RPMI8226 (cell line): ENCODE results near the gene AGK.
"Not testable (repeated sequence)": the region's sequence is repeated elsewhere in the genome, so short reads cannot be mapped to it uniquely, and the experiment has no call there.

Experiments used
- DNase-seq: peaks from one replicate; pipeline ENCODE4 v3.0.0-alpha.2; 2015

AGK gene

DNA sequence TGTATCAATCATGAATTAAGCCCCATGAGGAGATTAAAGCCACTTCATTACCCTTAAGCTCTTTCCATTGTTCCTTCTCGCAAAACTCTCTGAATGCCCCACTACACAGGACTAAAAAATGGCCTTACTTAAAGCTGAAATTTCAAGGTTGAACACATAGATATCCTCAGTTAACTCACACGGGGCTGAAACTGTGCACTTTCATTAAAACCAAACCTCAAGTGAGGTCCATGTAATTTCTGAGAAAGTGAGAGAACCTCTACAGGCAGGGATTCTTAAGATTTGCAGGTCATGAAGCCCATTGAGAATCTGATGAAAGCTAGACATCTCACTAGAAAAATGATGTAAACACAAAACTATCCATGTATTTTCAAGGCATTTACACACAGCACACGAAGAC, 134.9 kb downstream of the AGK start:
- DNase-seq: no peak

DNA sequence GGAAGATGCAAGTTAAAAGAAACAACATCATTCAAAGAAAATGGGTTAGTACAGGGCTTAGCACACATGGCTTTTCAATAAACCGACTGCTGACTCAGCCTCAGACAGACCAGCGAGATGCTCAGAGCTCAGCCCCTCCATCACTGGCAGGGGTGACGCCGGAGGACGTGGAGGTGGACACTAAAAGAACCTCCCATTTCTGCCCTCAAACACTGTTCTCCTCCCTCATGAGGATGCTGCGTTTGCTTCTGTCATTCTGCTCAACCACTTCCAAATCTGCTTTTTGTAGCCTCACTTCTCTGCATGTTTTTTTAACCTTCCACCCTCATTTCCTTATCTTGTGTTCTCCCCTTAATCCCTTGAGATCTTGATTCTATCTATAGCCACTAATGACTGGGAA, 135.5 kb downstream of the AGK start:
- no peak for DNase-seq

DNA sequence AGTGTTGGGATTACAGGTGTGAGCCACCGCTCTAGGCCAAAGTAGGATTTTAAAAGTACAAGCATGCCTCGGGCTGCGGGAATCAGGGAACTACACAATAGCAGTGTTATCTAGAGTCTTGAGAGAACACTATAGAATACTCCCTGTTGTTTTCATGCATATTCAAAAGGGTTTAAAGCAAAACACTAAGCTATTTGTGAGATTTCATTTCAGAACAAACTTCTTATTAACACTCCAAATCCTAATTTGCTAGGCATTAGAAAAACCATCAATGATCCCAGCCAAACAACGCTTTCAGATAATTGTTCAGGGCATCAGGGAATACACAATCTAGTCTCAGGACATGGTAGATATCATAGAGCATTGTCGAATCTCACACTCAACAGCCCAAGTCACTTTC, 136.8 kb downstream of the AGK start:
- DNase-seq: no peak

DNA sequence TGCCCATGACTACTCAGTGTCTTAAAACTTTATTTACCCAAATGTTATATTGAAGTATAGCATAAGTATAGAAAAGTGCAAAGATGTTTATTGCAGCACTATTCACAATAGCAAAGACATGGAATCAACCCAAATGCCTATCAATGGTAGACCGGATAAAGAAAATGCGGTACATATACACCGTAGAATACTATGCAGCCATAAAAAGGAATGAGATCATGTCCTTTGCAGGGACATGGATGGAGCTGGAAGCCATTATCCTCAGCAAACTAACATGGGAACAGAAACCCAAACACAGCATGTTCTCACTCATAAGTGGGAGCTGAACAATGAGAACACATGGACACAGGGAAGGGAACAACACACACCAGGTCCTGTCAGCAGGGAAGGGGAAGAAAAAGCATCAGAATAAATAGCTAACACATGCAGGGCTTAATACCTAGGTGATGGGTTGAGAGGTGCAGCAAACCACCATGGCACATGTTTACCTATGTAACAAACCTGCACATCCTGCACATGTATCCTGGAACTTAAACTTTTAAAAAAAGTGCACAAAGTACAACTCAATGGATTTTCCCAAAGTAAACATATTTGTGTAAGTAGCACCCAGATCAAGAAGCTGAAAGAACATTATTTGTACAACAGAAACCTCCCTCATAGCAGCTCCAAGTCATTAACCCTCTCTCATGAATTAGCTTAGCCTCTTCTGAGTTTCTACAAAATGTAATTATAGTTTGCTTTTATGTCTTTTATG, 138.0 kb downstream of the AGK start:
- DNase-seq: not testable (repeated sequence)

DNA sequence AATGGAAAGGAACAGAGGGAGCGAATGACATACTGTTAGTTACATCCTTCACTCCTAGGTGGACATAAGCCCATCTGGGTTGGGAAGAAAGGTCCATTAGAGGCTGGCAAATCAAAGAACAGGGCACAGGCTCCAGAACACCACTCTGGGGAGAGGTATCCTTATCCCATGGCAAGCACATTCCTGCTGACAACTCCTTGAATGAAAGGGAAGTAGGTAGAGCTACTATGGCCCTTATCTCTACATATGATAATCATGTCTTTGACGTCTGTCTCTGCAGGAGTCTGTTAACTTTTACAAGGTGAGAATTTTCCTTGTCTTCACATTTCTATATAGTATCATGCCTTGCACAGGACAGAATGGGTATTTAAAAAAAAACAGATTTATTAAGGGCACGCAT, 140.3 kb downstream of the AGK start:
- no peak for DNase-seq

DNA sequence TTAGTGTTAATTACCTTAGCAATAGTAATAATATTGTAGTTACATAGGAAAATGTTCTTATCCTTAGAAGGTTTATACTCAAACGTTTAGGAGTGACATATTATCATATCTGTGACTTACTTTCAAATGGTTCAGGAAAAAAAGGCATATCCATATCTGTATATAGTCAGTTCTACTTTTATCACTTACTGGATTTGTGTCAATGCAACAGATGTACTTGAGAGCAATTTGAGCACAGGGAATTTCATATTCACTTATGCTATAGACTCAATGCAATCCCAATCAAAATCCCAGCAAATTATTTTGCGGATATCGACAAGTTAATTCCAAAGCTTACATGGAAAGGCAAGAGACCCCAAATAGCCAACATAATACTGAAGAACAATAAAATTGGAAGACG, 140.8 kb downstream of the AGK start:
- DNase-seq: no peak

DNA sequence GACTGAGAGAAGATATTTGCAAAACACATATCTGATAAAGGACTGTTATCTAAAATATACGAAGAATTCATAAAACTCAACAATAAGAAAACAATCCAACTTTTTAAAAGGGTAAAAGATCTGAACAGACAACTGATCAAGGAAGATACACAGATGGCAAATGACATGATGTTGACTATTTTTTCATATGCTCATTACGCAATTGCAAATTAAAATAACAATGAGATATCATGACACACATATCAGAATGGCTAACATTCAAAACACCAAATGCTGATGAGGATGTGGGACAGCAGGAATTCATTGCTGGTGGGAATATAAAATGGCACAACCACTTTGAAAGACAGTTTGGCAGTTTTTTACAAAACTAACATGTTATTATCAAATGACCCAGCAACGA, 141.9 kb downstream of the AGK start:
- no peak for DNase-seq

DNA sequence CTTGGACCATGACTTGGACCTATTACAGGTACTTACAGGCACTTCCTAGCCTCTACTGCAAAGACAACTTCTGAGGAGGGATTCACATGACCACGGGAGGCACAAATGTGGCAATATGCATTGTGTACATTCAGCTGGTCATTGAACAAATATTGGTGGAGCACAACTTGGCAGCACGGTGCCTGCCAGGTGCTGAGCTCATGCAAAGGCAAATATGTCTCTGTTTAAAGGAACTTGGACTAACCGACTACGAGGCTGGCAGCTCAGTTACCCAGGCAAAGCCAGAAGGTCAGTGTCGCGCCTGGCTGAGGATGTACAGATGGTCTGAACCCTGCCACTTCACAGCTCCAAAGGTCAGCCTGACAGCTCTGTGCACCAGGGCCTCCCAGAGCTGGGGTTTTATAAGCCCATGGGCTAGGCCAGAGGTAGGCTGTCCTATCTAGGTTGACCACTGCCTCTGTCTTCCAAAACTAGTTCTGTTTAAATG, 144.6 kb downstream of the AGK start:
- DNase-seq: no peak

DNA sequence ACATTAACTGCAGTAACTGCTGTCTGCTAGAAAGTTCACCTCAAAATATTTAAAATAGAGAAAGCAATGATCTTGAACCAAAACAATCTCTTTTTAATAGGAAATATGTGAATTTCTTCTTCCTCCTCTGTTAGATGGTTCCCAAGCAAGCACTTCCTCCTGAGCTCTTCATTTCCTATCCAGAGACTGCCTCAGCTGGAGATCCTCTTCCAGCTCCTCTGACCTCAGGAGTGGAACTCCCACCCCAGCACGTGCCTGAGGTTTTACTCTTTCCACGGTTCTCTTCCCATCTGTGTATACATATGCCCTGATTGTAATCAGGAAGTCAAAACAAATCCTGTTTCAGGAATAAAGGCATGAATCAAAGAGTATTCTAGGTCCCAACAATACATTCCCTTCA, 145.1 kb downstream of the AGK start:
- DNase-seq: no peak

DNA sequence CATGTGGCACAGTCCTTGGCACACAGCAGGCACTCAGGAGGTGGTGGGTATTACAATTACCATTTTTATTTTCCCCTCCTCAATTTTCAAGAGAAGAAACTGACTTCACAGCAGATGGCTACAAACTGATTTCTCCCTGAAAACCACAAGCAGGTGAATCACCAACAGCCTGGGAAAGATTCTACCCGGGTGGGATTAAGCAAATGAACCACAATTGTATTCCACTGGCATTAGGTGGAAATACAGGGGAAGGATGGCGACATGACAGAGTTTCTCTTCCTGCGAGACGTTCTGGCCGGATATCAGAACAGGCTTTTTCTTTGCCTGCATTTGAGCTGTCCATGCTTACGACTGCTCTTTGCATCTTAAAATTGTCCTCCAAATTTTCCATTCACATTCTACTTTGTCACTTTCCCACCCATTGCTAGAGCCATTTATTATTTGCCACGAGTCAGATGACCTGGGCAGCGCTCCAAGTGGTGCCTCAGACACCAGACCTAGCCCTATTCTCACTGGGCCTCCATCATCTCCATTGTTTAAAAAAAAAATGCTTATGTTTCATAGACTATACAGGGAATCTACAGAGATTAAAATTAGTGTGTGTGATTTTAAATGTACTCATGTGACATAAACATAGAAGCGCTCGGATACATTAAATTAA, 146.1 kb downstream of the AGK start:
- DNase-seq: no peak

DNA sequence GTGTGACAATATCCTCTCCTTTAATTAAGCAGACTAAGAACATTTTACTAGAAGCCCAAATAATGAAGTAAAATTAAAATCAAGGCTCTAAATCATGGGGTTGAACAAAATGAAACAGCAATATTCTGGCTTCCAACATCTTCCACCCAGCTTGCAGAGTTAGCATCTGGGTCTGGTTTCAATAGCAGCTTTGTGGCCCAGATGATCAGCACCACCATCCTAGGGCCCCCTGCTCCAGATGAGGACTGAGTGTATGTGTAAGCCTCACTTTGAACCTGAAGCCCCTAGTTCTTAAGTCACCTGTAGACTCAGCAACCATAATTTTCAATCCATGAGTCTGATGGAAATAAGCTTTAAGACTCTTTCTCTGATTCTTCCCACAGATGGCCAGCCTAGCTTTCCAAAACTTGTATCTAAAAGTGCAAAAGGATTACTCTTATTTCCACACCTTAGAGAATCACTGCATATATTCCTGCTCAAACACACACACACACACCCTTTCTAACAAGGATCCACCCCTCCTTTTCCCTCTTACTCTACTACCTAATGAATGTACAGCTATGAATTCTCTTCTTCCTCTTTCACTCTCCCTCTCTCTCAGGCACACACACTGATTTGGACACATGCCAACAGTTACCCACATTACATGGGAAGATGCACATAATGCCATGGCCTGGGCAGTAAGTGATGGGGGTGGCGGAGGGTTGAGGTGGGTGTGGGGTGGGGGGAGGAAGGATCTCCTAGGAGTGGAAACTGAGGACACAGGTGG, 147.2 kb downstream of the AGK start:
- peak; percentile 75 for DNase-seq

DNA sequence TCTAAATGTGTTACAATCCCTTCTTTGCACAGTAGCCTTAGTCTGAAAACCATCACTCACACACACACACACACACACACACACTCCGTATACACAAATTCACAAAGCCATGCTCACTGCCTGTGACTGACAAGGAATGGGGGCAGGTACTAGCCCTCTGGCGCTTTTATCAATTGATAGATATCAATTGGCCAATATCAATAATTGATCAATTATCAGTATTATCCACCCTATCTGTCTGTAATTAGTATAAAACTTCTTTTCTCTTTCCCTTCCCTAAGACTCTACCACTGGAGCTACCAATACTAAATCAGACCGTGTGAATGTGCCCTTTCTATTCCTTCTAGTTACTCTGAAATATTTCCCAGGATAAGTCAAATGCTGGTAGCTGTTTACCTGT, 148.7 kb downstream of the AGK start:
- DNase-seq: no peak

DNA sequence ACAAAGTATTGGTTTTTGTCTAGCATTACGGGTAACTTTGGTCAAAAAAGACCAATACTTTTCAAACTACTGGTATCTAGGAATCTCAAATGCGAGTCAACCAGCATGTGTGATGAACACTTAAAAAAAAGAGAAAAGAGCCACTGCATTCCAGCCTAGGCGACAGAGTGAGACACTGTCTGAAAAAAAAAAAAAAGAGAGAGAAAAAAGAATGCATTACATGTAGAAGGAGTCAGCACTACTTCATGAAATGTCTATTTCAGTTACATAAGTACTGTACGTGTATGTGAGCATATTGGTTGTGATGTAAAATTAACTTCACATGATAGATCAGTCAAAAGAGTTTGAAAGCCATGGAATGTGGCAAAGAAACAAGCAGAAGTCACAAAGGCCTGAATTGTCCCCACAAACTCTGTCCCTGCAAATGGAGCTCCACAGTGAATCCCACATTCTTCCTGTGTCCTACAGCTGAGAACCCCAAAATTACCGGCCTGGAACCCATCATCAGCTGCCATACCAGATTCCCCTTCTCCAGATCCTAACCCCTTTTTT, 149.2 kb downstream of the AGK start:
- no peak for DNase-seq

DNA sequence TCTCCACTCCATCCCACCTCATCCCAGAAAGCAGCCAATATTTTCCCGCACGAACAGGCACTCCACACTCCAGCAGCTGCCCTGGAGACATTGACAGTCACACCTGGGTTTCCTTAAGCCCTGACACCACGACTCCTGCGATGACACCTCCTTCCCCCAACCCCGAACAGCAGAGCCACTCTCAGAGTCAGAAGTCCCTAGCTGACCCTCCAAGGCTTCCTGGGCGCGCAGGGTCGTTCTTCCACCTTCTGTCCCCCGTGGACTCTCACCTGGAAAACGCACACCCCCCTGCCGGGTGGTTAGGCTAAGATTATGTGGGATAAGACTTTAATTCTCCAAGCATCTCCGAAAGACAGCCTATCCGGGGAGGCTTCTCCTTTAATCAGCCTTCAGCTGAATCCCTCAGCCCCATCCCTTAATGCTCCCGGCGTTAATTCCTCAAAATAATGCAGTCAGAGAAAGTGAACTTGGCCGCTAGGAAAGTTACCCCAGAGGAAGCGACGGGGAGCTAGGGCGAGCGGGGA, 149.7 kb downstream of the AGK start:
- peak; percentile 26 for DNase-seq

DNA sequence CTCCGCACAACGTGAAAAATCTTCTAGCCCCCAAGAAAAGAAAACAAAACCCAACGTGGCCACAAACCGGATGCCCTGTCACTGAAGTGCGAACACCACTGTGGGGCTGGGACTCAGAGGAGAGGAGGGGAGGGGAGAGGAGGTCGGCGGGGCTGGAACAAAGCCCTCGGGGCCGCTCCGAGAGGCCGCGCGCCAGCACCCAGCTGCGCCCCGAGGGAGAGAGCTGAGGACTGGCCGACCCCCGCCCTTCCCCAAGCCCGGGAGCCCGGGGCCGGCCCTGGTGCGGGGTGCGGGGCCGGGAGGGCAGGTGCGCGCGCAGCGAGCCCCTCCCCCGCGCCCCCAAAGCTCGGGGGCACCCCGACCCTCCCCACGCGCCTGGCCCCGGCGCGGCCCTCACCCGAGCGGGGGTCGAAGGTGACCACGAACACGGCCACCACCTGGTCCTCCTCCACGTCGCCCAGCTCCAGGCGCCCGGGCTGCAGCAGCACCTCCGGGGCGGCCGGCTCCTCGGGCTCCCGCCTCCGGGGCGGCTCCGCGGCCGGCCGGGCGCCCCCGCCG, 150.4 kb downstream of the AGK start:
- peak; percentile 80 for DNase-seq

DNA sequence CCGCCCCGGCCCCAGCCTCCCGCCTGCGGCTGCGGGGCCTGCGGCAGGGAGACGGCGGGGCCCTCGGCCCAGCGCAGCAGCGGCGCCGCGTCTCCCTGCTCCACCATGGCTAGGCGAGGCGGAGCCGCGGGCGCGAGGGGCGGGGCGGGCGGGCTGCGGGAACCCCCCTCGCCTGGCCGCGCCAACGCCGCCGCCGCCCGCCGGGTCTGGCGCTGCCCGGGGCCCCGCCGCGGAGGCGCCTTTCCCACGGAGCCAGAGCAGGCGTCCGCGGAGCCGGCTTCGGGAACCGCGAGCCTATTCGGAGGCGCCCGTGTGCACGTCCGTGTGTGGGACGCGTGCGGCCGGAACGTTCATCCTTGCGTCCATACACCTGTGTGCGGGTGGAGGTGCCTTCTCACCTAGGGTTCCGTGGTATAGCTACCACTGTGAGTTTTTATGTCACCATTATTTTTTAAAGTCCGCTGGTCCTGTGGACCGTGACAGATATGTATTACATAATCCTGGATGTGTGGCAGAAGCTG, 150.9 kb downstream of the AGK start, which contains the start of gene DENND11:
TSS of gene DENND11 (minus strand) at position 120 of the 521 bp plus-strand sequence. CDS start at position 107, 13 bp downstream.
- DNase-seq: peak; percentile 73

DNA sequence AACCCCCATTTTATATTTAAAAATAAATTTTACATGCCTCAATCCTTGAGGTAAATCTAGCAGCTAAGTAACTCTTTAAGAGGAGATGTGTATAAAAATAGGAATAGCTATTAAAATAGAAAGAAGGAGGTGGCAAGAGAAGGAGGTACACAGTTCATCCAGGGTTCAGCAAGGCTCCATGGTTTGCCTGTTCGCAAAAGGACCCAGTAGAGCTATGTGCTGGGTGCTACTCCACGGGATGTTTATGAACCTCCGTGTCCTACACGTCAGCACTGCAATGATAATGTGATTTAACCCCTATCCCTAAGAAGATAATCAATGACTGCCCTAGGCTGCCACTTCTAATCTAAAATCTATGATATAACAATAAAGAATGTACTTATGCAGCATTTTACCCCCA, 151.7 kb downstream of the AGK start:
- DNase-seq: no peak

DNA sequence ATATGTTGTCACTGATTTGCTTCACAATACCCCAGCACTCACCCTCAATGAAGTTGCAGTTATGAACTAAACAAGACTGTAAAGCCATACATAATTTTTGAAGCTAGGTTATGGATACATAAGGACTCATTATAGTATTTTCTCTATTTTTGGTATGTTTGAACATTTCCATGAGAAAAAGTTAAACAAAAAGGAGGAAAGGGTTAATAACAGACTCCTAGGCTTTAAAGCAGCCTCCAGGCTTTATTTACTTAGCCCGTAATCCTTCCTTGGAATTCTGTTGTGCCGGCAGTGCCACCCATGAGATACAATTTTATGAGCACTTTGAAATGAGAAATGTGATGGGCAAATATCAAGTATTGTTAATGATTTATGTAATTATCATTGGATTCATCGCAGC, 152.9 kb downstream of the AGK start:
- no peak for DNase-seq

DNA sequence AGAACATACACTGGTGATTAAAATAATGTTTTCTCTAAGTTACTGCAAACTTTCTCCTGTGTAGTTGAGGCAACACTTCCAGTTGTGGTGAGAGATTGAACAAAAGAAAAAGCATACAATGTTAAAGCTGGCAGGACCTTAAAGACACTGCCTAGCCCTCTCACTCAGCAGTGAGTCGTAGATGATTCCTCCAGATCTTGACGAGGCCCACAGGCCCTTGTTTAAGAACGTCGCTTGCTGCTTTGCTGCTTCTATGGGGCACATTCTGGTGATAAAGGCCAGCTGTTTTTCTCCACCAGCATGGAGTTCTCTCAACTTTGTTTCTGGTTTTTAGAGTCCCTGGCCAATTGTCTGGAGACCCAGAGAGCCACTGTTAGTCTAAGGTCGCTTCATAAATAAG, 153.5 kb downstream of the AGK start:
- no peak for DNase-seq
